Sigmoid colon (tissue), 7 donors: Measurements from ENCODE around the gene CDC20. TPM values are rescaled to one million over a fixed set of nuclear protein-coding genes. Genes with fewer than 3 reads are reported as not detected.

Experiments used
- DNase-seq: peaks from one replicate; pipeline ENCODE4 v3.0.0-alpha.2; 2019
- H3K27ac ChIP-seq, 4 donors: fragments of 200-600 bp; sonication (generic); one replicate each; pipeline ENCODE4 v1.5.1; 2016 to 2019; ENCODE audit warnings: mild to moderate bottlenecking in 1 of 4
- H3K27me3 ChIP-seq, 3 donors: fragments of 200-600 bp; sonication (generic); one replicate each; pipeline ENCODE4 v1.5.1; 2019; ENCODE audit warnings: mild to moderate bottlenecking in 1 of 3
- H3K36me3 ChIP-seq, 4 donors: fragments of 200-600 bp; sonication (generic); one replicate each; pipeline ENCODE4 v1.5.1; 2016 to 2019
- H3K4me1 ChIP-seq, 4 donors: fragments of 200-600 bp; sonication (generic); one replicate each; pipeline ENCODE4 v1.5.1; 2017 to 2019
- H3K4me3 ChIP-seq, 4 donors: fragments of 200-600 bp; sonication (generic); one replicate each; pipeline ENCODE4 v1.5.1; 2017 to 2019; ENCODE audit warnings: mild to moderate bottlenecking in 2 of 4, moderate library complexity in 1 of 4
- H3K9me3 ChIP-seq, 4 donors: fragments of 200-600 bp in 3 of 4; sonication (generic) in 3 of 4; one replicate each; pipeline versions ENCODE4 v1.5.1 to v1.6.1; 2013 to 2019
- EP300 ChIP-seq, 4 donors: sonication (generic); formaldehyde crosslinking; IDR thresholded peaks; one replicate each; pipeline ENCODE4 v1.6.1; 2017; ENCODE audit warnings: antibody characterized with exemption in 4 of 4
- POLR2A ChIP-seq, 2 donors: fragments of 450-650 bp; IDR thresholded peaks; one replicate each; pipeline ENCODE4 v1.6.1; 2016; ENCODE audit warnings: antibody characterized with exemption in 2 of 2, mild to moderate bottlenecking in 2 of 2, moderate library complexity in 2 of 2
- POLR2AphosphoS5 ChIP-seq, 4 donors: sonication (generic); formaldehyde crosslinking; IDR thresholded peaks; one replicate each; pipeline ENCODE4 v1.6.1; 2017; ENCODE audit warnings: antibody characterized with exemption in 4 of 4
- WGBS, 2 donors: extraction: QIAGEN DNeasy Blood & Tissue Kit; methylation state at CpG; one replicate each; pipeline ENCODE4 v1.1.7; 2013; 5-methylcytosine and 5-hydroxymethylcytosine counted together
- intact Hi-C: fragments of 100-400 bp; cut with DNase I; formaldehyde crosslinking; loops from one replicate; pipeline ENCODE4 v1.15.1; 2023
- polyA plus RNA-seq, 3 donors: library from polyadenylated mRNA; stranded (reverse); fragments of 200-250 nt; gene quantifications; one replicate each; pipeline ENCODE4 v1.2.3, GENCODE V29; 2013
- total RNA-seq, 4 donors: library from RNA; depleted of rRNA; stranded (reverse); fragments of >200 nt; gene quantifications; one replicate each; pipeline ENCODE4 v1.1.0, GENCODE V29; 2016
- TF ChIP-seq, protein P1 (sequence below), 4 experiments: fragments of 450-650 bp in 3 of 4; fragments of 200-600 bp in 1 of 4; IDR thresholded peaks; one replicate each; pipeline ENCODE4 v1.5.1; 2016 to 2019; ENCODE audit warnings: antibody characterized with exemption in 4 of 4, mild to moderate bottlenecking in 3 of 4, moderate library complexity in 2 of 4
- donor health status: healthy with polysubstance abuse.
- donor health status: Bipolar disorder and iron deficiency.
- donor health status: healthy.

Gene CDC20
- total and polyA plus RNA-seq, 7 donors = 0.66 to 65.7 (median 3.4) TPM

- H3K4me3 ChIP-seq = no peak overlapping the region
- H3K27me3 ChIP-seq = no peaks in the 10 kb centered on the region
- no peak overlapping the region for H3K27ac ChIP-seq
- no peaks in the 10 kb centered on the region for H3K9me3 ChIP-seq
- WGBS, 2 donors = 26 to 73% methylated on average over 2 of the region's 2 CpGs
- TF ChIP-seq POLR2A (IDR thresholded peaks at IDR 0.05) (no peak), POLR2AphosphoS5 (IDR thresholded peaks at IDR 0.05) (no peak), EP300 (IDR thresholded peaks at IDR 0.05) (no peak)
- peaks cover 11 to 68% (median 48%) of the 10 kb centered on the region in 4 donors for H3K36me3 ChIP-seq
- intact Hi-C loops = no loop called here
- H3K4me1 ChIP-seq = no peaks in the 10 kb centered on the region
- no peak for DNase-seq
Measured at GRCh38 chr1:43405876-43406234, 47.1 kb downstream of the CDC20 start.

- Histone ChIP-seq H3K27ac (no peak overlapping the region), H3K4me3 (no peak overlapping the region), H3K27me3 (no peaks in the 10 kb centered on the region), H3K9me3 (no peaks in the 10 kb centered on the region), H3K36me3 (peaks cover 4 to 59% (median 31%) of the 10 kb centered on the region in 4 donors), H3K4me1 (no peaks in the 10 kb centered on the region)
- intact Hi-C loops = no loop called here
- WGBS, 2 donors = 95 to 99% methylated on average over 3 of the region's 3 CpGs
- TF ChIP-seq POLR2AphosphoS5 (IDR thresholded peaks at IDR 0.05) (no peak), POLR2A (IDR thresholded peaks at IDR 0.05) (no peak), EP300 (IDR thresholded peaks at IDR 0.05) (no peak)
- TF ChIP-seq, protein P1, sequence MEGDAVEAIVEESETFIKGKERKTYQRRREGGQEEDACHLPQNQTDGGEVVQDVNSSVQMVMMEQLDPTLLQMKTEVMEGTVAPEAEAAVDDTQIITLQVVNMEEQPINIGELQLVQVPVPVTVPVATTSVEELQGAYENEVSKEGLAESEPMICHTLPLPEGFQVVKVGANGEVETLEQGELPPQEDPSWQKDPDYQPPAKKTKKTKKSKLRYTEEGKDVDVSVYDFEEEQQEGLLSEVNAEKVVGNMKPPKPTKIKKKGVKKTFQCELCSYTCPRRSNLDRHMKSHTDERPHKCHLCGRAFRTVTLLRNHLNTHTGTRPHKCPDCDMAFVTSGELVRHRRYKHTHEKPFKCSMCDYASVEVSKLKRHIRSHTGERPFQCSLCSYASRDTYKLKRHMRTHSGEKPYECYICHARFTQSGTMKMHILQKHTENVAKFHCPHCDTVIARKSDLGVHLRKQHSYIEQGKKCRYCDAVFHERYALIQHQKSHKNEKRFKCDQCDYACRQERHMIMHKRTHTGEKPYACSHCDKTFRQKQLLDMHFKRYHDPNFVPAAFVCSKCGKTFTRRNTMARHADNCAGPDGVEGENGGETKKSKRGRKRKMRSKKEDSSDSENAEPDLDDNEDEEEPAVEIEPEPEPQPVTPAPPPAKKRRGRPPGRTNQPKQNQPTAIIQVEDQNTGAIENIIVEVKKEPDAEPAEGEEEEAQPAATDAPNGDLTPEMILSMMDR (IDR thresholded peaks at IDR 0.05) = no peak
- no peak for DNase-seq
Measured at GRCh38 chr1:43410571-43410970, 51.8 kb downstream of the CDC20 start.

Other genes with a start within 250 kb of the CDC20 start
- 10 to 100 TPM; 34.9 to 48.7 (median 41.6) TPM for gene EBNA1BP2, start 186.7 kb upstream of the CDC20 start, total RNA-seq
- gene EBNA1BP2, start 186.7 kb upstream of the CDC20 start, polyA plus RNA-seq = 10 to 100 TPM; 51.6 to 75.0 (median 63.7) TPM
- gene CFAP57, start 186.7 kb upstream of the CDC20 start, total RNA-seq = under 1 TPM in 1 of 4 donors, not detected in 3; under 0.01 TPM
- under 1 TPM in 1 of 3 donors, not detected in 2; 0.06 TPM for gene CFAP57, start 186.7 kb upstream of the CDC20 start, polyA plus RNA-seq
- gene TMEM125, start 89.0 kb upstream of the CDC20 start, total RNA-seq = not detected
- 10 to 100 TPM; 29.4 to 41.7 (median 29.6) TPM for gene TMEM125, start 89.0 kb upstream of the CDC20 start, polyA plus RNA-seq
- gene C1orf210, start 73.4 kb upstream of the CDC20 start, total RNA-seq = 1 to 10 TPM in 1 of 4 donors, not detected in 3; 2.1 TPM
- 10 to 100 TPM; 44.6 to 68.5 (median 64.3) TPM for gene C1orf210, start 73.4 kb upstream of the CDC20 start, polyA plus RNA-seq
- gene TIE1, start 58.0 kb upstream of the CDC20 start, total RNA-seq = 10 to 100 TPM in 3 of 4 donors, 1 to 10 TPM in 1; 8.8 to 33.8 (median 10.2) TPM
- gene TIE1, start 58.0 kb upstream of the CDC20 start, polyA plus RNA-seq = 1 to 10 TPM; 1.2 to 9.5 (median 1.8) TPM
- not detected for gene MPL, start 21.2 kb upstream of the CDC20 start, total RNA-seq
- not detected for gene MPL, start 21.2 kb upstream of the CDC20 start, polyA plus RNA-seq
- gene ELOVL1, start 9.0 kb downstream of the CDC20 start, total RNA-seq = 10 to 100 TPM; 26.8 to 39.6 (median 29.5) TPM
- 100 to 1,000 TPM in 1 of 3 donors, 10 to 100 TPM in 2; 43.2 to 155 (median 63.6) TPM for gene ELOVL1, start 9.0 kb downstream of the CDC20 start, polyA plus RNA-seq
- 10 to 100 TPM; 25.3 to 33.4 (median 29.6) TPM for gene MED8, start 30.8 kb downstream of the CDC20 start, total RNA-seq
- 10 to 100 TPM; 34.2 to 43.9 (median 36.6) TPM for gene MED8, start 30.8 kb downstream of the CDC20 start, polyA plus RNA-seq
- 10 to 100 TPM; 19.1 to 47.4 (median 25.2) TPM for gene SZT2, start 30.9 kb downstream of the CDC20 start, total RNA-seq
- 10 to 100 TPM in 1 of 3 donors, 1 to 10 TPM in 2; 4.6 to 39.2 (median 4.8) TPM for gene SZT2, start 30.9 kb downstream of the CDC20 start, polyA plus RNA-seq
- 100 to 1,000 TPM in 1 of 4 donors, 10 to 100 TPM in 3; 65.8 to 104 (median 78.7) TPM for gene HYI, start 95.0 kb downstream of the CDC20 start, total RNA-seq
- 10 to 100 TPM; 40.4 to 72.8 (median 55.9) TPM for gene HYI, start 95.0 kb downstream of the CDC20 start, polyA plus RNA-seq
- 10 to 100 TPM; 38.2 to 78.7 (median 42.9) TPM for gene PTPRF, start 171.9 kb downstream of the CDC20 start, total RNA-seq
- 100 to 1,000 TPM in 1 of 3 donors, 10 to 100 TPM in 2; 18.6 to 125 (median 31.7) TPM for gene PTPRF, start 171.9 kb downstream of the CDC20 start, polyA plus RNA-seq